Measurements from ENCODE around the gene TEDC1. TPM values are rescaled to one million over a fixed set of nuclear protein-coding genes. Genes with fewer than 3 reads are reported as not detected.

Gene TEDC1
- total RNA-seq, 1 donor from 2014 or later, result 31.9 TPM

GRCh38 chr14:105473677-105474482 is 17.2 kb upstream of the TEDC1 start:
- intact Hi-C loops (cut with micrococcal nuclease), result loop anchor here (1.0 to 2.0 kb wide), 2 partner anchors 17 to 59 kb away; partner anchors contain the start of gene TEDC1

GRCh38 chr14:105474483-105475268 is 16.4 kb upstream of the TEDC1 start, which contains the start of gene CRIP2:
TSS of gene CRIP2 (plus strand) at chr14:105474821. CDS start at chr14:105474863, 42 bp downstream.
- intact Hi-C loops (cut with micrococcal nuclease), result loop anchor here (1.0 to 2.0 kb wide), 2 partner anchors 17 to 60 kb away; partner anchors contain the start of gene TEDC1

DNA sequence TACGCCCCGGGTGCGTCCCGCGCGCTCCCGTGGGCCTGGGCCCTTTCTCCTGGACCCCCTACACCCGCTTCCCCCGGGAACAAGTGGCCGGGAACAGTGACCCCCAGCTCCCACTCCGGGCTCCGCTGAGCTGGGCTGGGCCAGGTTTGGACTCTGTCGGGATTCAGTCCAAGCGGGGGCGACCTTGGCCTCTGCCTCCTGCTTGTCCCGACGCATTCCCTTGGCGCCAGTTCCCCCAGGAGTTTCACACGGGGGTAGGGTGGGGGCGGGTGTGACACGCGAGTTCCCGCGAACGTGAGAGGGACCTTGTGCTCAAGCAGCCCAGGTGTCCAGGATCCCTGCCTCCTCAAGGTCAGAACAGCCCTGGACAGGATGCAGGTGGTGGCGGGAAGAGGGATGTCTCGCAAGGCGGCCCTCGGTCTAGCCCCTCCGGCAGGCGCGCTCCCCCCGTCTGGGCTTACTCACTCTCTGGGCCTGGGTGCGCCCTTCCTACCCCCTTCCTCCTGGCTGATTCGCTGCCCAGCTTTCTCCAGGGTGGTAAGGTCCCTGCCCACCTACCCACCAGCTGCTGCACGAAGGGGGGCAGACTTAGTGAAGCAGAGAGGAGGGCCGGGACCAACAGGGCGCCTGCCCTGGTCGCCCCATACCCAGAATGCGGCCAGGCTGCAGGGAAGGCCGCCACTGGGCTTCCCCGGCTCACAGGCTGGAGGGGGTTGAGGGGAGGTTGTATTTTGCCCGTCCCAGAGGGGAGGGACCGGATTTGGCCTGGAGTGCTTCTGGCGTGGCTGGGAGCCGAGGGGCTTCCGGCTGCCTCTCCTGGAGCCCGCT is 15.6 kb upstream of the TEDC1 start:
- intact Hi-C loops (cut with micrococcal nuclease), result loop anchor here (2.0 kb wide), 1 partner anchor 61 kb away; no protein-coding TSS in a partner anchor

DNA sequence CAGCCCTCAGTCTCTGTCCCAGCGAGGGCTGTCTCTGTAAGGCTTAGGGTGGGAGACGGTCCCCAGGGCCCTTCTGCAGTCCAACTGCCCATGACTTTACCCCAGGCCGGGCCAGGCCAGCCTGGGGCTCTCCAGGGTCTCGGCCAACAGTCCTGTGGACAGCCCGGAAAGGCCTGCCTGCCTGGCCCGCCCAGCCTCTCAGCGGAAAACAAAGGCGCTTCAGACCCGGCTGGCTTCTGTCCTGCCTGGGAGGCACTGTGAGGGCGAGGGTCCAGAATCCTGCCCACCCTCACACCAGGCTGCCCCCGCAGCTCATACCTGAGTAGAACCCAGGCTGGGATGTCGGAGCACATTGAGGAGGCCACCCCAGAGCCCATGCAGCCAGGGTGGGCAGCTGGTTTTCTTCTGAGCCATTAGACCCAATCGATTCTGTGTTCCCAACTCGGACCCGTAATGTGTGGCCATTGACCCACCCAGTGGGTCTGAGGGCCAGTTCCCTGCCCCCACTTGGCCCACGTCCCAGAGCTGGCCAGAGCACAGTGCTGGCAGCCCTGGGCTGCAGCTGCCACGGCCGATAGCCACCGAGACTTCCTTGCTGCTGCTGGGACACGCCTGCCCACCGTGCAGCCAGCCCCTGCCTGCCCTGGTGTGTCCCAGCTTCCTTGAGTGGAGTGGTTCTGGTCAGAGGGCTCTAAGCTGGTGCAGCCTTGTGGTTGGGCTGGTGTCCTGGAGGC is 14.8 kb upstream of the TEDC1 start:
- intact Hi-C loops (cut with micrococcal nuclease), result no loop called here

DNA sequence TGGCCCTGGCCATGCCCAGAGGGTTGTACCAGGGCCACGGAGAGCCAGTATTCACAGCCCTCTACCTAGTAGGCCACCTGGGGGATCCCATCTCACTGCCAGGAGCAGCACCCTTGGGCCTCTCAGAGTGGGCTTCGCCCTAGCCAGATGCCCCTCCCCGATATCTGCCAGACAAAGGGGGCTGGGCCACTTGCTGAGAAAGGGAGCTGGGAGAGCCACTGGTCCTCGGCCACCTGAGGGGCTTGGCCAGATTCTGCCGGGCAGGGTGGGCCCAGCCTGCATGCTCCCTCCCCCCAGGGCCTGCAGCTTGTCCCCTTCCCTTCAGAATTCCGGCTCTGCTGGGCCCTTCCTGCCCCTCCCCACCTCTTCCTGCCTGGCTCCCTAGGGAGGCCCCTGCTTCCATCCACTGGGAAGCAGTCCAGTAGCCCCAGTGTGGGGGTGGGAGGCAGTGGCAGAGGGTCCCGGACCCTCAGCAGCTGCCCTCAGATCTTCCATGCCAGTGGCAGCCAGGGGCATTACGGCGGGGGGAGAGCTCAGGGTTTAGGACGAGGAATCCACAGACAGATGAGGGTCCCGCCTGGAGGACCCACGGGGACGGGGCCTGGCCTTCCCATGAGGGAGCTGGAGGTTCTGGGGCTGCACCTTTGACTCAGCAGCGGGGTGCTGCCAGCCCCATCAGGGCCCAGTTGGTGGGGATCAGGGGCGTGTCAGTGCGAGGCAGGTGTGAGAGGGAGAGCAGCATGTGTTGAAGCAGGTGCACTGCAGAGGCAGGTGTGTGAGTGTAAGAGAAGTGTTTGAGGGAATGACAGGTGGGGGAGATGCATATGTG is 14.0 kb upstream of the TEDC1 start:
- intact Hi-C loops (cut with micrococcal nuclease), result no loop called here

DNA sequence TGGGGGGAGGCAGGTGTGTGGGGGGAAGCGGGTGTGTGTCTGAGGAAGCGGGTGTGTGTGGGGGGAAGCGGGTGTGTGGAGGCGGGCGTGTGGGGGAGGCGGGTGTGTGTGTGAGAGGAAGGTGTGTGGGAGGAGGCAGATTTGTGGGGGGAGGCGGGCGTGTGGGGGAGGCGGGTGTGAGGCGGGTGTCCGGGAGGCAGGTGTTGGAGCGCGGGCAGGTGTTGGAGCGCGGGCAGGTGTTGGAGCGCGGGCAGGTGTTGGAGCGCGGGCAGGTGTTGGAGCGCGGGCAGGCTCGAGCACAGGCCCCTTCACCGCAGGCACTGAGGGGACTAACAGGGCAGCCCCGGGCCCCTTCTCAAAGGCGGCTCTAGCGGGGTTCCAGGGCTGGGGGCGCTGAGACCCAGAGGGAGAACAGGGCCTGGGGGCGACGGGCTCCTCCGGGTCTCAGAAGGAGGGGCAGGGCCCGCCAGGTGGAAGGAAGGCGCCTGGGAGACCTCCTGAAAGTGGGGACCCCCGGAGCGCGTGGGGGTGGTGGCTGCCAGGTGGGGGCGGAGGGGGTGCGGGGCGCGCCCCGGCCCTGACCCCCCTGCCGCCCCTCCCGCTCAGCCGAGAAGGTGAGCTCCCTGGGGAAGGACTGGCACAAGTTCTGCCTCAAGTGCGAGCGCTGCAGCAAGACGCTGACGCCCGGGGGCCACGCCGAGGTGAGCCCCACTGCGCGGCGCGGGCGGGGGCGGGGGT is 13.2 kb upstream of the TEDC1 start:
- intact Hi-C loops (cut with micrococcal nuclease), result no loop called here

DNA sequence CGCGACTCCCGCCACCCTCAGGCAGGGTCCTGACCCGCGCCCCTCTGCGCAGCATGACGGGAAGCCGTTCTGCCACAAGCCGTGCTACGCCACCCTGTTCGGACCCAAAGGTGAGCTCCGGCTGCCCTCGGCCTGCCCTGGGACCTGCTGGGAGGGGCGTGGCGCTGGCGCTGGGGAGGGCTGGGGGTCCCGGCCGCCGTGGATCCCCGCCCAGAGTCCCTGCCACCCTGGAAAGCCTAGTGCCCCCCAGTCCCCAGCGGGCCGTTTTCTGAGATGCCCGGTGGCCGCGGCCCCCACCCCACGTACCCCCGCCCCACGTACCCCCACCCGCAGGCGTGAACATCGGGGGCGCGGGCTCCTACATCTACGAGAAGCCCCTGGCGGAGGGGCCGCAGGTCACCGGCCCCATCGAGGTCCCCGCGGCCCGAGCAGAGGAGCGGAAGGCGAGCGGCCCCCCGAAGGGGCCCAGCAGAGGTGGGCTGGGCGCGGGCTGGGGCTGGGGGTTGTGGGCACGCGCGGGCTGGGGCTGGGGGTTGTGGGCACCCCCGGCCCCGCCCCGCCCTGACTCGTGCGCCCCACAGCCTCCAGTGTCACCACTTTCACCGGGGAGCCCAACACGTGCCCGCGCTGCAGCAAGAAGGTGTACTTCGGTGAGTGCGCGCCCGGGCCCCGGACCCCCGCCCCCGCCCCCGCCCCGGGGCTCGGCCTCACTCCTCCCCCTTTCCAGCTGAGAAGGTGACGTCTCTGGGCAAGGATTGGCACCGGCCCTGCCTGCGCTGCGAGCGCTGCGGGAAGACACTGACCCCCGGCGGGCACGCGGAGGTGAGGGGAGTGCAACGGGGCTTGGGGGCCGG is 12.4 kb upstream of the TEDC1 start:
- intact Hi-C loops (cut with micrococcal nuclease), result no loop called here

DNA sequence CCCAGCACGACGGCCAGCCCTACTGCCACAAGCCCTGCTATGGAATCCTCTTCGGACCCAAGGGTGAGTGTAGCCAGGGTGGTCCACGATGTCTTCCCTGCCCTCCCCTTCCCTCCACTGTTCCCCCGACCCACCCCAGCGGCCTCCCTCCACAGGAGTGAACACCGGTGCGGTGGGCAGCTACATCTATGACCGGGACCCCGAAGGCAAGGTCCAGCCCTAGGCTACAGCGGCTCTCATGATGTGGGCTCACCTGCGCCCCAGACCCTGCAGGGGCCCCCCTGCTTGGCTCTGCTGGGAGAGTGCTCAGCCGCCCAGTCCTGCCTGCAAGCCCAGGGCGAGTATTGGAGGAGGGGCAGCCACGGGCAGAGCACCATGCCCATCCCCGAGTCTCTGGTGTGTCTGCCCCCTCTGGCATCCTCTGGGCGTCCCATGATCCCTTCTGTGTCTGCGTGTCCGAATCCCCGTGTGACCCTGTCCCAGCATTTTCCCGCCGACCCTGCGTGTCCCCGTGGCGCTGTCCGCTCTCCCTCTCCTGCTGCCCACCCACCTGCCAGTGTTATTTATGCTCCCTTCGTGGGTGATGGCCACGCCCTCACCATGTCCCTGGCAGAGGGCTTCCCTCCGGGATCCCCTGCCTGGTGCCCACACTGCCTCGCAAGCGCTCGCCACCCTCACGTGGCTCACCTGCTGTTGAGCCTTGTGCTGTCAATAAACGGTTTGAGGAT is 11.5 kb upstream of the TEDC1 start:
- intact Hi-C loops (cut with micrococcal nuclease), result loop anchor here (2.0 kb wide), 2 partner anchors 49 to 109 kb away; no protein-coding TSS in a partner anchor

DNA sequence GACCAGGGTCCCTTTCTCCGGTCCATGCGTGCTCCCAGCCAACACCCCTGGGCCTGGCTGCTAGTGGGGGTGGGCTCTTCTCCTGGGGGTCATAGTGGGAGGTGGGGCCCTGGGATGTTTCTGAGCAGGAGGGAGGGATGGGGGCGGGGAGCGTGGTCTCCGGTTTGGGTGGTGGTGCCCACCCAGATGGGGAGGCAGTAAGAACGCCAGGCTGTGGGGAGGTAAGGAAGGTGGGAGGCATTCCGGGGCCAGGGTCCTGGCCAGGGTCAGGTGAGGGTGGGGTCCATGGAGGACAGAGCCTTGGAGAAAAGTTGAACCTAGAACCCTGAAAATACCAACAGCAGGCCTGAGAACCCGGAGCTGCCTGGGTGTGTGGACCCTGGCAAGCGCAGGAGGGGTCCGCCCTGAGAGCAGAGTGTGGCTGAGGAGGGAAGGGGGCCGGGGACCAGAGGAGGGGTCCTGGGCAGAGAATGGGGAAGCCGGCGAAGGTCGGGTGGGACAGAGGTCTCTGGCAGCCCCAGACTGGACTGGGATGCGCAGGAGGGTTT is 10.8 kb upstream of the TEDC1 start:
- intact Hi-C loops (cut with micrococcal nuclease), result loop anchor here (2.0 kb wide), 2 partner anchors 49 to 109 kb away; no protein-coding TSS in a partner anchor

DNA sequence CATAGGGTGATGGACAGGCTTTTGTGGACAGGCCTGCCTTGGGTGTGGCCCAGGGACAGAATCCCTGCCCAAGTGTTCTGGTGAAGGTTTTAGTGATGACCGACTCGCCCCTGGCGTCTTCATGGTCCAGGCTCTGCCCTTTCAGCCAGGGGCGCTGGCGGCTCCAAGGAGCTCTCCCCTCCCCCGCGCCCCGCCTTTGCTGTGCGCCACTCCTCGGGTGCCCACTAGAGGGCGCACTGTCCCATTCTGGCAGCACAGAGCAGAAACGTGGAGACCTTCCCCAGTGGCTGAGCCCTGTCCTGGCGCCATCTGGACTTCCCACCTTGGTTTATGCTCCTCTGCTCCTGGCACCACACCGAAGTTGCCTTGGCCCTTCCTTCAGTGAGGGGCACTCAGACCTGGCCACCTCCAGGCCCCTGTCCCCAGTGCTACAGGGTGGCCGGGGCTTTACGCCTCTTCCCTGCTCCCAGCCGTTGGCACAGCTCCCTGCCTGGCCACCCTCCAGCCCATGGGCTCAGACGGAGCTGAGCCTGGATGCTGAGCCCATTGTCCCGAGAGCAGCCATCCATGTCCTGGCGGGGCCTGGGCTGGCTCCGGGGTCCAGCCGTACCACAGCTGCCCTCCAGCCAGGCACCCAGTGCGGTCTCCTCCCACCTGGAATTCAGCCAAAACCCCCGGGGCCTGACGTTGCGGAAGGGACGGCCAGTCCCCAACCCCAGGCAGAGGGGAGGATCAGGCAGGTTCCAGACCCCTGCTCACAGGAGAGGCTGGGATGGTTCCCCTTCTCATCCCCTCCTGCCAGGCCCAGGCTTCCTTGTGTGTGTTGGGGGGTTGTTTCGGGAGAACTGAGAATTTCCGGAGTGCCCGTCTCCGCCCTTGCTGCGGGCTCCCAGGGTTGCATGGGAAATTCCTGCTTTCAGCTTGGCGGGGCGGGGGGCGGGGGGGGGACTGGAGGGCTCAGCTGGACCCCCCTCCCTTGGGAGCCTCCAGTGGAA is 9.9 kb upstream of the TEDC1 start:
- intact Hi-C loops (cut with micrococcal nuclease), result loop anchor here (1.0 to 2.0 kb wide), 3 partner anchors 10 to 110 kb away; partner anchors contain the start of gene TEDC1

- intact Hi-C loops (cut with micrococcal nuclease), result loop anchor here (1.0 to 2.0 kb wide), 4 partner anchors 9 to 417 kb away; partner anchors contain the start of genes GPR132 and TEDC1
Observed at GRCh38 chr14:105481886-105482457, 9.1 kb upstream of the TEDC1 start.

GRCh38 chr14:105482486-105483110 is 8.4 kb upstream of the TEDC1 start:
- intact Hi-C loops (cut with micrococcal nuclease), result loop anchor here (2.0 kb wide), 1 partner anchor 418 kb away; the partner anchor contains the start of gene GPR132

- intact Hi-C loops (cut with micrococcal nuclease), result loop anchor here (2.0 kb wide), 1 partner anchor 419 kb away; the partner anchor contains the start of gene GPR132
Observed at GRCh38 chr14:105483300-105484068, 7.6 kb upstream of the TEDC1 start.
